ENCODE data around the gene EML1.
"Not testable (repeated sequence)": the region's sequence is repeated elsewhere in the genome, so short reads cannot be mapped to it uniquely, and the experiment has no call there.

EML1 gene

DNA sequence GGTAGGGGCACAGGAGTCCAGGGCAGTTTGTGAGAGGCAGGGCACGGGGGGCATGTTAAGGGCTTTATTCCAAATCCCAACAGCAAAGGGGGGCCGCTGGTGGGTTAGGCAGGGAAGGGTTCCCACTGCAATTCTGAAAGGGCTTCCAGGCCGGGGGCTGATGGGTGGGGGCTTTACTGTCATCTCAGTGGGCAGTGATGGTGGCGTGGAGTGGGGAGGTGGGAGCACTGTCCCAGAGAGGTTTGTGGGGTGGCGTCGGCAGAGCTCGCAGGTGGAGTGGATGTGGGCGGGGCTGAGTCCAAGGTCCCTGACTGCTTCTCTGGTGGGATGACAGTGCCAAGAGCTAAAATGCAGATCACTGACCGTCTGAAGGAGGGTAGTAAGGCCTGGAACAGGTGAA lies 150.4 kb downstream of the EML1 start:
- no peak for DNase-seq

DNA sequence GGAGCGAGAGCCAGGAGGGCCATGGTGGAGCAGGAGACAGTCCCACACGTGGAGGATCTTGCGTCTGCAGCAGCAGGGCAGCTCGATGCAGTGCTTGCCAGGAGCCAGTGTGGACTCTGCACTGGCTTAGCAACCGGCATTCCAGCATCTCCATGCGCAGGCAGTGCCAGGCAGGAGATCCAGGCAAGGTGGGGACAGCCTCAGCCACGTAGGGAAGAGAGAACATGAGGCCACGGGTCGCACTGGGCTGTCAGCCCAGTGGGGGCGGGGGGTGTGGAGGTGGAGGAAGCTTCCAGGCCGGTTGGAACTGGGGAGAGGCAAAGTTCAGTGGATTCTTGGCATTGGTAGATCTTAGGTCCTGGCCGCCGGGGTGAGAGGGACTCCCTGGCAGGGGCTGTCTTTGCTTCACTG lies 151.0 kb downstream of the EML1 start:
- DNase-seq = no peak

- no peak for DNase-seq
Measured at GRCh38 chr14:99945732-99946651, 152.8 kb downstream of the EML1 start.

- DNase-seq = peak; percentile 32
Measured at GRCh38 chr14:99946652-99947489, 153.7 kb downstream of the EML1 start.

DNA sequence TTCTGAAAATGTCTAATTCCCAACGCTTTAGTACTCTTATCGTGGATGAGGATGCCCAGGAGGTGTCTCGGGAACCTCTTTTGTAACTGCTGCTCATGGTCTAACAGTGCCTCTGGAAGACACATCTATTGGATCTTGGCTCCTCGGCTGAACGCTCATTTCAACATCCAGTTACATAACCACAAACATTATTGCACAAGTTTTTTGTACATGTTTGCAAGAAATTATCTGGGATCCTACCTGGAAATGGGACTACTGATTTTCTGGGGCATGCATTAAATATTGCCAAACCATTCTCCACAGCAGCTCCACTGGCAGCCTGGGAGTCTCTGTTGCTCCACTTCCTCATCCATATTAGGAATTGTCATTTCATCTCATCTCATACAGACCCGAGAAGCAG lies 154.5 kb downstream of the EML1 start:
- no peak for DNase-seq

DNA sequence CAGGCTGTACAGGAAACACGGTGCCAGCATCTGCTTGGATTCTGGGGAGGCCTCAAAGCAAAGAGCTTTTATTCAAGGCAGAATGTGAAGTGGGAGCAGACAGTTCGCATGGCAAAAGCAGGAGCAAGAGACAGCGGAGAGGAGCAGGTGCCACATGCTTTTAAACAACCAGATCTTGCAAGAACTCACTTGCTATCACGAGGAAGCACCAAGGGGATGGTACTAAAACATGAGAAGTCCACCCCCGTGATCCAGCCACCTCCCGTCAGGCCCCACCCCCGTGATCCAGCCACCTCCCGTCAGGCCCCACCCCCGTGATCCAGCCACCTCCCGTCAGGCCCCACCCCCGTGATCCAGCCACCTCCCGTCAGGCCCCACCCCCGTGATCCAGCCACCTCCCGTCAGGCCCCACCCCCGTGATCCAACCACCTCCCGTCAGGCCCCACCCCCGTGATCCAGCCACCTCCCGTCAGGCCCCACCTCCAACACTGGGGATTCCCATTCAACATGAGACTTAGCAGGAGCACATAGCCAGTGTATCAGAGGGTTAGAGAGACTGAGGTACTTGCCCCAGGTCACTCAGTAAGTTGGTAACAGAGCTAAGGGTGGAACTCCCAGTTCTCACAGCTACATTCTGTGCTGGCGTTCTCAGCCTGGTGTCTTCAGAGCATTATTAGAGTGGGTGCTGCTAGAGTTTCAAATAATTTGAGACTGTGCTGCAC lies 156.0 kb downstream of the EML1 start:
- not testable (repeated sequence) for DNase-seq

- DNase-seq = no peak
Measured at GRCh38 chr14:99950181-99950580, 157.0 kb downstream of the EML1 start.

DNA sequence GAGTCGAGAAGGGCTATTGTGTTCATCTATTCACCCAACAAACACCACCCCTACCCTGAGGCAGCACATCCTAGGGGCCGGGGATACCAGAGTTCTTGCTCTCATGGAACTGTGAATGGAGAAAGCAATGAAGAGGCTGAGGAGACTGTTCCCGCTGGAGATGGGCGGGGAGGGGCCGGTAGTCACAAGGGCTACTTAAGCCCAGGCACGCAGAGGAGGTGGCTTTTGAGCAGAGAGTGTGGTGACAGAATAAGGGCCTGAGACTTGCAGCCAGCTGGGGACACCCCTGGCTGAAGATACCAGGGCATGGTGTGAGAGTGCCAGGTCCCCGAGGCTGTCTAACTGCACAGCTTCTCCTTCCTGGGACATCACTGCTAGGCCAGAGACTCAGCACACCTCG lies 157.9 kb downstream of the EML1 start:
- DNase-seq = no peak

GRCh38 chr14:99952039-99952438 lies 158.8 kb downstream of the EML1 start:
- no peak for DNase-seq

DNA sequence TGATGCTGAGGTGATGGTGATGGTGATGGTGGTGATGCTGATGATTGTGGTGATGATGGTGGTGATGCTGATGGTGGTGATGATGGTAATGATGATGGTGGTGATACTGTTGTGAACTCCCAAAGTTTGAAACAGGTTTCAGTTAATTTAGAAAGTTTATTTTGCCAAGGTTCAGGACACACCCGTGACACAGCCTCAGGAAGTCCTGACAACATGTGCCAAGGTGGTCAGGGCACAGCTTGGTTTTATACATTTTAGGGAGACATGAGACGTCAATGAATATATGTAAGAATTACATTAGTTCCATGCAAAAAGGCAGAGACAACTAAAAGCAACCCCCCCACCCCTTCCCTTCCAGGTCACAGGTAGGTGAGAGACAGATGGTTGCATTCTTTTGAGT lies 159.2 kb downstream of the EML1 start:
- DNase-seq = no peak

- no peak for DNase-seq
Measured at GRCh38 chr14:99955826-99956455, 162.7 kb downstream of the EML1 start.

GRCh38 chr14:99958380-99958779 lies 165.2 kb downstream of the EML1 start:
- no peak for DNase-seq

DNA sequence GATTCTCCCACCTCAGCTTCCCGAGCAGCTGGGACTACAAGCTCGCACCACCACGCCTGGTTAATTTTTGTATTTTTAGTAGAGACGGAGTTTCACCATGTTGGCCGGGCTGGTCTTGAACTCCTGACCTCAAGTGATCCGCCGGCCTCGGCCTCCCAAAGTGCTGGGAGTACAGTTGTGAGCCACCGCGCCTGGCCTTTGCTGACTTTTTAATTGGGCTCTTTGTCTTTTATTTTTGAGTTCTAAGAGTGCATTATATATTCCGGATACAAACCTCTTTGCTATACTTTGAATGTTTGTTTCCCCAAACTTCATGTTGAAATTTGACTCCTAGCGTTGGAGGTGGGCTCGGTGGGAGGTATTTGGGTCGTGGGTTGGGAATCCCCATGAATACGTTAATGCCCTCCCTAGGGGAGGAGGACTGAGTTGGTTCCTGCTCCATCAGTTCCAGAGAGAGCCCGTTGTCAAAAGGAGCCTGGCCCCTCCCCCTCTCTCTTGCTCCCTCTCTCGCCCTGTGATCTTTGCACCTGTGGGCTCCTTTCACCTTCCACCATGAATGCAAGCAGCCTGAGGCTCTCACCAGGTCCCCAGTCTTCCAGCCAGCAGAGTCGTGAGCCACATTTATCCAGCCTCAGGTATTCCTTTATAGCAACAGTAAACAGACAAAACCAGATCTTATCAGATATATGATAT lies 168.8 kb downstream of the EML1 start:
- DNase-seq = no peak

GRCh38 chr14:99964979-99965378 lies 171.8 kb downstream of the EML1 start:
- no peak for DNase-seq

DNA sequence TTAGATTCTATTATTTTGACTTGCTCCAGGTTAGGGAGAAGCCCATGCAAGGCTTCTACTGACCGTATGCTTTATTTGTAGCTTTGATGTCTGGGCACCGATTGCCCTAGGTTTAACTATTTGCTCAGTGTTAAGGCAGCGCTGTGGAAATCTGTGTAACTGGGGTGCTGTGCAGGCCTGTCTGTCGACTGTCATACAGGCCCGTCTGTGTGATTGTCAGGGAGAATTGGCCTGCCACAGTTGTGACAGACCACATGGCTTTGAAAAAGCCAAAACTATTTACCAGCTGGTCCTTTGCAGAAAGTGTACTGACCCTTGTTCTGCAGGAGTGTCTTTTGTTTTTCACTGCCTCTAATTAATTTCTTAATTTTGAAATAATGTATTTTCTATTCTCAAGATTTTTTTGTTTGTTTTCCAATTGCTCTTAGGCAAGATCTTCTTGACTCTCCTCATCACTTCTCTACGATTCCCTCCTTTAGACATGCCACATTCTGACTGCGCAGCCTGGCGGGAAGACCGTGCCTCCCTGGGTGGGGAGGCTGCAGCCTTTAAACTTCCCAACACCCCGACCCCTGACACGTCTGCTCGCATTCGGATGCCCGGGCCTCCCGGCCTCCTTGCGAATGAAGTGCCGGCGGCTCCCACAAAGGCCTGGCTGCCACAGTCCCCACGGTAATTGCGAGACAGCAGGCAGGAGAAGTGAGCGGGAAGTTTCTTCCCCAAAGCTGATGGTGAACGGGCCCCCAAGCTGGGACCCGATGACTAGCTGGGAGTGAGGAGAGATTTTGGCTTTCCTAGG lies 173.0 kb downstream of the EML1 start:
- no peak for DNase-seq

DNA sequence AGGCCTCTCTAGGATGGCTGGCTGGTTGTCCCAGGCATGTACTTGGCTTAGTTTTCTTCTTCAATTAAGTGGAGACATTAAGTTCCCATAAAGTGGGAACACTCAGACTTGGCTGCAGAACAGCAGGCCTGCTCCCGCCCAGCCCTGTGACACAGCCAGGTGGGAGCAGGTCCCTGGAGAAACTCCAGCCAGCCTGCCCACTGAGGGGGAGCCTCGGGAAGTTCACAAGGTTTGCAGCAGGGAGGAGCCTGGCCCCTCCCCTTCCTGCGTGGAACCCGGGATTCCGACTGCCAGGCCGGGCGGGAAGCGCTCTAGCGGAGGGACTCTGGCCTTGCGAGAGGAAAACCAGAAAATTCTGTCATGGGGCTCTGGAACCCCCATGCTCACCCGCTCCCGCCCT lies 173.7 kb downstream of the EML1 start:
- no peak for DNase-seq

DNA sequence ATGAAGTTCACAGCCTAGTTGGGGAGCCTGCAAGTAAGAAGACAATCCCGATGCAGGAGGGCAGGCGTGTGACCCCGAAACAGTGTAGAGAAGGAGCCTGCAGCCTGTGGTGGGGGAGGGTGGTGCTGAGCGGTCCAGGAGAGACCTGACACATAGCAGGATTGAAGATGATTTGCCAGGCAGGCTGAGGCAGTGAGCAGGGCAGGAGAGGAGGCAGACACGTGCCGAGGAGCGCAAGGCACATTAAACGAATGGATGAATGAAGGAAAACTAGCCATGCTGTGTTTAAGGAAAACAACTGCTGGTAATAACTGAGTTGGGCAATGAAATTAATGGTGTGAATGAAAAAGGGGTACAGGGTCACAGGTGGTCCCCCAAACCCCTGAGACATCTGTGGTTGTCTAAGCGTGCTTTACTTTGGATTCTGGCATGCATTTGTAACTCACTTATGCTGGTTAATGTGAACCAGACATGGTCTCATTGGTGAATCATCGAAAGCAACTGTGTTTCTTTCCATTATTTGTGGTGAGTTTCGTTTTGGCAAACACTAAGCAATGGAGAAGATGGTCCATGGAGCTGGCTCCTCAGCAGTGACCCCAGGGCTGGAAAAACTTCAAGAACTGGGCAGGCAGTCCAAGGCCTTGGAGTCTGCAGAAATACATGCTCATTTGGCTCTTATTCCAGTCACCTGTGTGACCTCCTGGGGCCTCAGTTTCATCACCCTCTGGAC lies 175.1 kb downstream of the EML1 start:
- no peak for DNase-seq

DNA sequence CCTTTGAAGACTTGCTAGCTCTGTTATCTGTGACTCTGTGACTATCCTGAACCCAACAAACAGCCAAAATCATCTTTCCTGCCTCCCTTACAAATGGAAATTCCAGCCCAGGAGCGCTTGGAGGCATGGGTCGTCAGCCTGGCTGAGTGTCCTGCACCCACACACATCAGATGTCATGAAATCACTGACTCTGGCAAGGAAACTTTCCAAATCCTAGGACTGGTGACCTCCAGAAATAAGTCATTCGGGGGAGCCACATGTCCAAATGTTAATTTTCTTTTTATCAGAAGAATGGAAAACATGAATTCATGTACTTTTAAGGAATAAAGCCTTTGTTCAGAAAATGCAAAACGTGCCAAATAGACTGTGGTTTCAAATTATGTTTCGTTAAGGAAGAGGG lies 175.7 kb downstream of the EML1 start:
- DNase-seq = no peak

- DNase-seq = no peak
Measured at GRCh38 chr14:99969673-99970322, 176.6 kb downstream of the EML1 start.

Data from activated effector memory CD4-positive, alpha-beta T cell treated with Interleukin-2 at 50 U/mL for 16 hours (primary cell).